Head of caudate nucleus (tissue), 42 donors: ENCODE results near the gene SYCN.

Source experiments
- DNase-seq, 42 donors: peaks; one replicate each; pipeline versions ENCODE4 v3.0.0 to v3.0.0-alpha.2; 2020 to 2021; ENCODE audit warnings: mixed read lengths in 7 of 42
- intact Hi-C: fragments of 100-400 bp; cut with DNase I; formaldehyde crosslinking; loops from one replicate; pipeline ENCODE4 v1.15.0; 2022

The SYCN gene

DNA sequence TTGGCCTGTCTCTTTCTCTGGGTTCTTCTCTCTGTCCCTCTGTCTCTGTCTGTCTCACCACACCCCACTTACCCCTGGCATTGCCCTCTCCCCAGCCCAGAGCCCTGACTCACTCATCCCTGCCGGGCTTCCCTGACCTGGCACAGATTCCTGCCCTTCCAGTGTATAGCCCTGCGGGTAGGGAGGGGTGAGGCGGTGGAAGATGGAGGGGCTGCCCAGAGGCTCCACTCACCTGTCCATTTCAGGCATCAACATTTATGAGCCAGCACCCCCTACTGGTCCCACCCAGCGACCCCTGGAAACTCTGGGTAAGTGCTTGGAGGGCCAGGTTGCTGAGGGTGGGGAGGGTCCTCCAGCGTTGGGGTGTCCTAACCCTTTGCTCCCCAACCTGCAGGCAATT lies 6.3 kb downstream of the SYCN start:
- no peak for DNase-seq
- intact Hi-C loops = no loop called here

DNA sequence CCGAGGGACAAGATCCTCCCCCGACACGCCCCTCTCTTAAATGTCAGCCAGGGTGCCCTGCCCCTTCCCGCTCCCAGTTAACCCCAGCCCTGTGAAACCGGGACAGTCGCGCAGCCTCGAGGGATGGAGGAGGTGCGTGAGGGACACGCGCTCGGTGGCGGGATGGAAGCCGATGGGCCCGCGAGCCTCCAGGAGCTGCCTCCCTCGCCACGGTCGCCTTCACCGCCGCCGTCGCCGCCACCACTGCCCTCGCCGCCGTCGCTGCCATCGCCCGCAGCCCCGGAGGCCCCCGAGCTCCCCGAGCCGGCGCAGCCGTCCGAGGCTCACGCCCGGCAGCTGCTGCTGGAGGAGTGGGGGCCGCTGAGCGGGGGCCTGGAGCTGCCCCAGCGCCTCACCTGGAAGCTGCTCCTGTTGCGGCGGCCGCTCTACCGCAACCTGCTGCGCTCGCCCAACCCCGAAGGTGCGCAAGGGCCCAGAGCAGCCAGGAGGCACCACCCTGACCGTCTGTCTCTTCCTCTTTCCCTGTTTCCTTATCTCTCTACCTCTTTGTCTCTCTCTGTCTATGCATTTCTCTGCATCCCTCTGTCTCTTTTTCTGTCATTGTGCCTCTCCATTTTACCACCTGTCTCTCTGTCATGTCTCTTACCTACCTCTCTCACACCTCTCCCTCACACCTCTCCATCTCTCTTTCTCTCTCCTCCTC lies 7.1 kb downstream of the SYCN start, which contains the start of gene NCCRP1:
NCCRP1 (plus strand) TSS at position 105 of the 703 bp plus-strand sequence; CDS start at position 124, 19 bp downstream.
- no peak for DNase-seq
- intact Hi-C loops = no loop called here

DNA sequence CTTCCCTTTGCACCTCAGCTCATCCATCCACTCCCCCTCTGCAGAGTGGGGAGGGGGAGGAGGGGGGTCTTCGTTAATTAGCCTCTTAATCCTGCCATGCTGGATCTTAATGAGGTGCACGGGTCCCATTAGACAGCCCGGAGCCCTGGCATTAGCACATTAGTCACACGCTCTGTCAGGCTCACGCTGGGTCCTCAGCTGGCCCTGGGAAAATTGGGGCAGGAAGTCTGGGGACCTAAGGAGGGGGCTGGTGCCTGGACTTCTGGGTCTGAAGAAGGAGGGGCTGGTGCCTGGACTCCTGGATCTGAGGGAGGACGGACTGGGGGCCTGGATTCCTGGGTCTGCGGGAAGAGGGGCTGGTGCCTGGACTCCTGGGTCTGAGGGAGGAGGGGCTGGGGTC lies 7.7 kb downstream of the SYCN start:
- no peak for DNase-seq
- intact Hi-C loops = no loop called here

DNA sequence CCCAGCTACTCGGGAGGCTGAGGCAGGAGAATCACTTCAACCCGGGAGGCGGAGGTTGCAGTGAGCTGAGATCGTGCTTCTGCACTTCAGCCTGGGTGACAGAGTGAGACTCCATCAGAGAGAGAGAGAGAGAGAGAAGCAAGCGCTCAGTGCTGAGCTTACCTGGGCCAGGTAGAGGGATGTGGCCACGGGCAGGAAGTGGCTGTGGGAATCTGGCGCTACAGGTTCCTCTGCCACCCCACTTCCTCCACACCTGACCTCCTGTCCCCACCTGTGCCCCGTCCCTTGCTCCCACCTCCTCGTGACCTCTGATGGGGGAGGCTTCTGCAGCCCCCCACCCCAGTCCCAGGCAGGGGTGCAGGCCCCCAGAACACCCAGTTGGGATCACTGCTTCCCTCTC lies 8.3 kb downstream of the SYCN start:
- intact Hi-C loops = no loop called here

DNA sequence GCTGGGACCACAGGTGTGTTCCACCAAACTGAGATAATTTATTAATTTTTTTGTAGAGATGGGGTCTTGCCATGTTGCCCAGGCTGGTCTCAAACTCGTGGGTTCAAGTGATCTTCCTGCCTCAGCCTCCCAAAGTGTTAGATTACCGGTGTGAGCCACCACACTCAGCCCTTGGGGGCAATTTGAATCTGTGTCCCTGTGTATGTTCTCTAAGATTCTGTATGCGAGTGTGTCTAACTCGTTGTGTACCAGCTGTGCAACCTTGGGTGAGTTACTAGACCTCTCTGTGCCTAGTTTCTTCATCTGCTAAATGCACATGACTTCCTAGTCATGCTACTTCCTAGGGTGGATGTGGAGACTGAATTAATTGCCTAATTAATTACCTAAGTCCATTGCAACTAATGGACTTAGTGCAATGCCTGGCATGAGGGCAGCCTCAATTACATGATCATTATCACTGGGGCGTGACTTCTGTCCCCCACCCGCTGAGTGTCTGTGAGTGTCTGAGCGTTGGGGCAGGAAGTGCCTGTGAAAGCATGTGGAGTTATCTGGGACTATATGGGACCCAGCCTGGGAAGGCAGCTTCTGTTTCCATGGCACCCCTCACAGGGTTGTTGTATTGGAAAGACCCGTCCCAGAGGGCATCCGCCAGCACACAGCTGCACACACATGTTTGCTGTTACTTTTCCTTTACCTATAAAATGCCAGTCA lies 9.1 kb downstream of the SYCN start:
- DNase-seq = no peak
- intact Hi-C loops = no loop called here

More for the DNA sequence above, 8.3 kb downstream of the SYCN start:
- no peak for DNase-seq

DNA sequence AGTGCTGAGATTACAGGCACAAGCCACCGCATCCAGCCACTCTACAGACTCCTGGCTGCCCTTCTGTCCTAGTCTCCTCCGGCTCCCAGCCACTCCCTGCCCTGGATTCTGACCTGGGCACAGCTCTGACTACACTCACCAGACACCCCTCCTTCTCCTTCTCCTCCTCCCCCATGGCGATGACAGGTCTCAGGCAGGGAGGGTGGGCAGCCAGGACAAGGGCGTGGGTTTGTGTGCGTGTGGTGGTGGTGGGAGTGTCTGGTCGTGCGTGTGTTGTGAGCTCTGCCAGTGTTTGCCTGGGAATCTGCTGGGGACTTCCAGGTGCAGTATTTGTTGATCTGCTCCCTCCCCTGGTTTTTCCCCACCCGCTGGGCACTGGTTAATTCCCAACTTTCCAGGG lies 10.3 kb downstream of the SYCN start:
- intact Hi-C loops = no loop called here

DNA sequence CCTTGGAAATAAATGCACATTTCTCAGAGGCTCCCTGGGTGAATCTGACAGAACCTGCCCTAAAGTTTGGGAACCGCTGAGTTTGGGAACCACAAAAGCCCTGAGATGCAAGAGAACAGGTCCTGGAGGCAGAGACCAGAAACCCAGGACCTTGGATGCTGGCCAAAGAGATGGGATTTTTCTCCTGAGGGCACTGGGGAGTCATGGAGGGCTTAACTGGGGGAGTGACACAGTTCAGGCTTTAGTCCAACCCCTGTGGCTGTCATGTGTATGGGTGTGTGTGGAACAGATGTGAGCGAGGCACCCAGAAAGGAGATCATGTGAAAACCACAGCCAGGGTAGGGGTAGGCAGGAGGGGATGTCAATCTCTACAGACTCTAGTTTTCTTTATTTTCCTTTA lies 11.2 kb downstream of the SYCN start:
- intact Hi-C loops = no loop called here
- no peak for DNase-seq

More for the DNA sequence above, 10.3 kb downstream of the SYCN start:
- no peak for DNase-seq

DNA sequence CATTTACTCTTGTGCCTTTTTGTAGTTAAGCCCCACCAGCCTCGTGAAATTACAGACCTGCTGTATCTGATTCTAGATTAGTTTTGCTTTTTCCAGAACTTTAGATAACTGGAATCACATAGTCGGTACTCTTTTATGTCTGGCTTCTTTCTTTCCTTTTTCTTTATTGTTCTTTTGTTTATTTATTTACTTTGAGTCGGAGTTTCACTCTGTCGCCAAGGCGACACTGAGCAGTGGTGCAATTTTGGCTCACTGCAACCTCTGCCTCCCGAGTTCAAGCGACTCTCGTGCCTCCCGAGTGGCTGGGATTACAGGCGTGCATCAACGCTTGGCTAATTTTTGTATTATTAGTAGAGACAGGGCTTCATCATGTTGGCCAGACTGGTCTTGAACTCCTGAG lies 13.3 kb downstream of the SYCN start:
- DNase-seq = no peak
- intact Hi-C loops = no loop called here

DNA sequence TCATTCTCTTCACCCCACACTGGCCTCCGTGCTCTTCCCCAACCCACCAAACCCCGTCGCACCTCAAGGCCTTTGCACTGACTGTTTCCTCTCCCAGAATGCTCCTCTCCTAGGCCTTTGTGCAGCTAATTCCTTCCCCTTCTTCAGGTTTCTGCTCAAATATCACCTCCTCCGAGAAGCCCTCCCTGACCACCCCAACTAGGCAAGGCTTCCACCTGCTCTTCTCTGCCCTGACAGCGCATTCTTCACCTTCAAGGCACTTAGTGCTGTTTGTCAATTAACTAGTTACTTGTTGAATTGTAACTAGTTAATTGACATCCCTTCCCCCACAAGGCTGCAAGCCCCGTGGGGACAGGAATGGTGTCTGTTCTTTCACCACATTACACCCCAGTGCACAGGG lies 15.1 kb downstream of the SYCN start:
- DNase-seq = no peak
- intact Hi-C loops = loop anchor here (5.0 kb wide), 1 partner anchor 67 kb away; no protein-coding TSS in a partner anchor

DNA sequence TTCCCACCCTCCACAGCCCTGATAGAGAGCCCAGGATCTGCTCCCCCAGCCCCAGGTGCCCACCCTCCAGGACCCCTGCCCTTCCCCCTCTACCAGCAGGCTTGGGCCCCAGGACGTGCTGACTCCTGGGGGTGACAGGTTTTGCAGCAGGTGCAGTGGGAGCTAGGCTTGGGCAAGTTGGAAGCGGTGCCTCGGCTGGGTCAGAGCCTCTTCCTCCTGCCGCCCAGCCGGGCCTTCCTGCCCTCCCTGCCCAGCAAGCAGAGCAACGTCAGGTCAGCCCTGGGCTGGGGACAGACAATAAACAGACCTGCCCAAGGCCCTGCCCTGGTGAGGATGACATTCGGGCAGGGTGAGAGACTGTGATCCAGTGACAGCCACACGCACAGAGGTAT lies 16.5 kb downstream of the SYCN start:
- no peak for DNase-seq
- intact Hi-C loops = loop anchor here (5.0 kb wide), 1 partner anchor 65 kb away; no protein-coding TSS in a partner anchor

DNA sequence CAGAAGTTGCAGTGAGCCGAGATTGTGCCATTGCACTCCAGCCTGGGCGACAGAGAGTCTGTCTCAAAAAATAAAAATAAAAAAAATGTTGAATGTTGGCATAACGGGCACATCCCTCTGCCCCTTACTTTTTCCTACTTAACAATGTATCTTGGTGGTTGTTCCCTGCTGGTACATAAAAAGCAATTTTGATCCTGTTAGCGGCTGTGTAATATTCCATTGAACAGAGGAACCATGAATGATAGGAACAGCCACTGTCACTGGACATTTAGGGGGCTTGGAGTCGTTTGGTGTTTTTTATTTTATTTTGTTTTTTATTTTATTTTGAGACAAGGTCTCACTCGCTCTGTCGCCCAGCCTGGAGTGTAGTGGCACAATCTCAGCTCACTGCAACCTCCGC lies 17.7 kb downstream of the SYCN start:
- no peak for DNase-seq
- intact Hi-C loops = loop anchor here (5.0 kb wide), 1 partner anchor 64 kb away; no protein-coding TSS in a partner anchor

DNA sequence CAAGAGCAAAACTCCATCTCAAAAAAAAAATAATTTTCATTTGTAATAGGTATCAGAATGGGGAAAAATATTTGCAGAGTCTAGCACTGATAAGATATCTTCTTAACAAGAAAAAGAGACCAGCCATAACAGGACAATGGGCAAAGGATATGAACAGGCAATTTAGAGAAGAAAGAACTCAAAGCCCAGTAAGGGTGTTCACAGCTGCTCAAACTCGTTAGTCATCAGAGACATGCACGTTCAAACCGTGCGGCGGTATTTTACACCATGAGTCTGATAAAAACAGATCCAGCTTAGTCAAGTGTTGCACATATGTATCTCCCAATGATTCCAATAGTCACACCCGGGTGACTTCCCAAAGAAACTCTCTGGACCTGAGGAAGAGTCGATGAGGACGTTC lies 21.0 kb downstream of the SYCN start:
- intact Hi-C loops = no loop called here
- no peak for DNase-seq

DNA sequence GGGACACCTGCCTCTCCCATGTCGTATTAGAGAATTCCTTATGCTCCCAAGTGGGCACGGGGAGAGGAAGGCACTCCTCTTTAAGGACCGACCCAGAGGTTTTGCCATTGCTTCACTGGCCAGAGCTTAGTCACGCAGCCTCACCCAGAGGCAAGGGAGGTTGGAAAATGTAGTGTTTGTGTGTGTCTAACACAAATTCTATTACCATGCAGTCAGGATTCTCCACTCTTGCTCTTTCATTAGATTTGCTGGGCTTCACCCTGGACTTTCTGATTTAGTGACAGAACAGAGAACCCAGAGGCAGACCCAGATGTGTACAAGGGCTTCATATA lies 21.9 kb downstream of the SYCN start:
- DNase-seq = no peak
- intact Hi-C loops = no loop called here

DNA sequence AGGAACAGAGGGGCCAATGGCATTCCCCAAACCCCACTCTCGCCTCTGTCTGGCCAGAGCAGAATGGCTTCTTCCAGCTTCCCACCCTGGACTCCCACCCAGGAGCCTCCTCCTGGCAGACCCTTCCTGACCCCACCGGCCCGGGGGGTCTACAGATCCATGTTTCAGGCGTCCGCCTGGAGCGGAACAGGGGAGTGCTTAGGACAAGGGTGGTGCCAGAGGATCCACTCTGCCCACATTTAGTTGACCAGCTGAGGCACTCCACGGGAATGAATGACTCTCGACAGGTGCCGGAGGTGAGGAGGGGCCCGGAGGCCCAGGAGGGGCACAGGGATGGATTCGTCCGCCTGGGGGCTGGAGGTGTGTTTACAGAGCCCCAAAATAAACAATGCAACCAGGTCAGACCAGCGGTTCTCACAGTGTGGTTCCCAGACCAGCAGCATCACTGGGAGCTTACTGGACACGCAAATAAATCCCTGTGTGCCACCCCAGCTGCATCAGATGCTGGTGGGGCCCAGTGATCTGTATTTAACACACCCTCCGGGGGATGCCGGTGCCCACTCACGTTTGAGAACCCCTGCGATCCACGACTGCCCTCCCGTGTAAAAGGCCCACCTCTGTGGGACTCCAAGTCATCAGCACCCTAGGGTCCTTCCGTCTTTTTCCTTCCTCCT lies 22.4 kb downstream of the SYCN start:
- DNase-seq = no peak
- intact Hi-C loops = no loop called here

DNA sequence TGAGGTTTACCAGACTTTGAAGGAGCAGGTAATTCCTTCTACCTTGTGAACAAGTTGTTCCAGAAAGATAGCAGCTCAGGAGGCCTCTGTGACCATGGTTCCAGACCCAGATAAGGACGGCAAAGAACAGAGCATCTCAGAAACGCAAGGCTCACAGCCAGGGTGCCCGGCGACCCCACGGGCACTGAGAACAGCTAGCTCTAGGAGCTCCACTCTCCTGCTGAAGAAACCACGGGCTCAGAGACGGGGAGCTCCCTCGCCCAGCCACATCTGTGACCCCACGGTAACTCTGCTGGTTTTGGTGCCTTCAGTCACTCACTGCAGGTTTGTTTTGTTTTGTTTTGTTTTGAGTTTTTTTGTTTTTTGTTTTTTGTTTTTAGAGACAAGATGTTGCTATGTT lies 23.3 kb downstream of the SYCN start:
- intact Hi-C loops = no loop called here
- no peak for DNase-seq

DNA sequence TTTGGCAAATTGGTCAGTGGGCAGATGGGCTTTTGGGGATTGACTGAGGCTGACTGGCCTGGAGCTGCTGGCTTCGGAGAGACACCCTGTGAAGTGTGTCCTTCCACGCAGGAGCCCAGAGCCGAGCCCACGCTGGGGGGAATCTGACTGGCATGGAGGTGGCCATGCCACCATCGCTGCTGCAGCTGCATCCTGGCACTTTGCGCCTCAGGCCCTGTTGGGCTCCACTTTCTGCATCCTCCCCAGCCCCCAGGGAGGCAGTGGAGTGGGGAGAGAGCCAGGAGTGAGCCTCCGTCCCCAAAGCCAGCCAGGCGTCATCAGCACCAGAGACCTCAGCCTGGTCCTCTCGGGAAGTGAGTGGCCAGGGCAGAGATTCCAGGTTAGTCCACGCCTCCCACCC lies 24.3 kb downstream of the SYCN start:
- intact Hi-C loops = no loop called here
- no peak for DNase-seq

DNA sequence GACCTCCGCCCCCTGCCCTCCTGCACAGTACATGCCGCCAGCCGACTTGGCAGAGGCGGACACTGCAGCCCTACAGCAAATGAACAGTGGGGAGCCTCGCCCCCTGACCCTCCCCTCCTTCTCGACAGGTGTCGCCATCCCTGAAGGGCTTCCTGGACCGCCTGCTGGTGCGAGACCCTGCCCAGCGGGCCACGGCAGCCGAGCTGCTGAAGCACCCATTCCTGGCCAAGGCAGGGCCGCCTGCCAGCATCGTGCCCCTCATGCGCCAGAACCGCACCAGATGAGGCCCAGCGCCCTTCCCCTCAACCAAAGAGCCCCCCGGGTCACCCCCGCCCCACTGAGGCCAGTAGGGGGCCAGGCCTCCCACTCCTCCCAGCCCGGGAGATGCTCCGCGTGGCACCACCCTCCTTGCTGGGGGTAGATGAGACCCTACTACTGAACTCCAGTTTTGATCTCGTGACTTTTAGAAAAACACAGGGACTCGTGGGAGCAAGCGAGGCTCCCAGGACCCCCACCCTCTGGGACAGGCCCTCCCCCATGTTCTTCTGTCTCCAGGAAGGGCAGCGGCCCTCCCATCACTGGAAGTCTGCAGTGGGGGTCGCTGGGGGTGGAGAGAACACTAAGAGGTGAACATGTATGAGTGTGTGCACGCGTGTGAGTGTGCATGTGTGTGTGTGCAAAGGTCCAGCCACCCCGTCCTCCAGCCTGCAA lies 25.6 kb downstream of the SYCN start:
- DNase-seq = no peak
- intact Hi-C loops = no loop called here

DNA sequence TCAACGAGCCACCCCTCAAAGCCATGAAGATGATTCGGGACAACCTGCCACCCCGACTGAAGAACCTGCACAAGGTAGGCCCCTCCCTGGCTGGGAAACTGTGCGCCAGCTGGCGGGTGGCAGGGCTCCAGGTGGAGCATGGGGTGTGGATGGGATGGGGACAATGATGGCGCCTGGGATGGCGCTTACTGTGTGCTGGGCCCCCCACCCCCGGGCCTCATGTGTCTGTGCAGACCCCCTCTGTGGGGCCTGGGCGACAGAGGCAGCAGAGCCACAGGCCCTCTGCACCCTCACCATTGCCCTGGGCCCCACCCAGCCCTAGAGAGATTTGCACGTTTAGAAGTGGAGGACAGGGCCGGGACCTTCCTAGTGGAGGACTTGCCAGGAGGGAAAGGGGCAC lies 26.3 kb downstream of the SYCN start:
- intact Hi-C loops = no loop called here
- DNase-seq = no peak

DNA sequence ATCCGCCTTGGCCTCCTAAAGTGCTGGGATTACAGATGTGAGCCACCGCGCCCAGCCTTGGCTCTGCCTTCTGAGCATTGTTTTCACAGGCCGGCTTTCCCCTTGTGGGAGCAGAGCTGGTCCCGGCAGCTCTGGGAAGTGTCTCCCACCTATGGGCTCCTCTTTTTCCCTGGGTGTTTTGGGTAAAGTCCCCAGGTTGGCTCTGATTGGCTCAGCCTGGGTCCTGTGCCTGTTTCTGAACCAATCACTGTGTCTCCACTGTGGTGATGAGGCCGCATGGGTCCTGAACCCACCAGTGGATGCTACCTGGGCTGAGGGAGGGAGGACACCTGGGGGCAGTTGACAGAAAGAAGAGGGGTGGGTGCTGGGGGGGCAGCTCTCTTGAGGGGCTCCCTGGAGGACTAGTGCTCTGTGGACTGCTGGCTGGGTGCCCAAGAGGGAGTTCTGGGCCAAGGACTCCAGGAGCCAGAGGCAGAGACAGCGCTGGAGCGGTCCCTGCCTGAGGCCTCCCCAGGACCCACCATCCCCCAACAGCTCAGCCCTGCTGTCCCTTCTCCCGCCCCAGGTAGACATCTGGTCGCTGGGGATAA lies 26.9 kb downstream of the SYCN start:
- no peak for DNase-seq
- intact Hi-C loops = no loop called here
